Hematopoietic multipotent progenitor cell treated with erythropoietin and hydrocortisone succinate and interleukin-3 and kit ligand, for 17 days (in vitro differentiated cells): ENCODE measurements around the gene ECHS1.
A peak's percentile ranks its signal among the peaks of the same experiment; 100 is the strongest.

ENCODE experiments used
- DNase-seq: peaks from one replicate; pipeline ENCODE4 v3.0.0-alpha.2; 2015; ENCODE audit warnings: low spot score

ECHS1 gene

DNA sequence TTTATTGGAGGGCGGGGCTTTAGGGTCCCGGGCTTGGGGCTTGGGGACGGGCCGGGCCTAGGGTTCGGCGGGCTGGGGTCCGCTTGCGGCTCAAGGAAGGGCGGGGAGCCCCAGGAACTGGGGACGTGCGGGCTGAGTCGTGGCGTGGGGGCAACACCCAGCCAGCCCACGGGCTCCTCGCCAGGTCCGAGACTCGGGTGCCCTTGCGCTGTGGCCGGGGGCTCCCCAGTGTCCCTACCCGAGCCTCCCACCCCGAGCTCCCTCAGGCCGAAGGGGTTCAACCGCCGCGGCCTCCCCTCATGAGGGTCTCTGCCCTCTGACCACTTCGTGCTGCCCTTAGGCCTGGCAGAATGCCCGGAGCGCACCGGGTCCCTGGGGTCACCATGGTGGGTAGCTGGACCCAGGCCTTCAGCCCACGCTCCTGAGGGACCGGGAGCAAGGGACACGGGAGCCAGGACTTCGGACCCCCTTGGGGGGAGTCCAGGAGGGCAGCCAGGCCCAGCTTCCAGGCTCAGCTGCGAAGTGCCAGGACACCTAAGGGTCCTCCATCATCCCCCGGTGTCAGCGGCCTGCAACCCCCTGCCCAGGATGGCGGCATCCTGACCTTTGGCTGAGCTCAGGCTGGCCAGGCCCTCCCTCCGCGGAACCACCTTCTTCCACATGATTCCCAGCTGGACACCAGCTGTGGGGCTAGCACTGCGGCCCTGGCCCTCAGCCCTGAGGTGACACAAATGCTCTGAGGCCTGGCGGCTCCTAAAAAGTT, 14.8 kb downstream of the ECHS1 start:
- DNase-seq = no peak

DNA sequence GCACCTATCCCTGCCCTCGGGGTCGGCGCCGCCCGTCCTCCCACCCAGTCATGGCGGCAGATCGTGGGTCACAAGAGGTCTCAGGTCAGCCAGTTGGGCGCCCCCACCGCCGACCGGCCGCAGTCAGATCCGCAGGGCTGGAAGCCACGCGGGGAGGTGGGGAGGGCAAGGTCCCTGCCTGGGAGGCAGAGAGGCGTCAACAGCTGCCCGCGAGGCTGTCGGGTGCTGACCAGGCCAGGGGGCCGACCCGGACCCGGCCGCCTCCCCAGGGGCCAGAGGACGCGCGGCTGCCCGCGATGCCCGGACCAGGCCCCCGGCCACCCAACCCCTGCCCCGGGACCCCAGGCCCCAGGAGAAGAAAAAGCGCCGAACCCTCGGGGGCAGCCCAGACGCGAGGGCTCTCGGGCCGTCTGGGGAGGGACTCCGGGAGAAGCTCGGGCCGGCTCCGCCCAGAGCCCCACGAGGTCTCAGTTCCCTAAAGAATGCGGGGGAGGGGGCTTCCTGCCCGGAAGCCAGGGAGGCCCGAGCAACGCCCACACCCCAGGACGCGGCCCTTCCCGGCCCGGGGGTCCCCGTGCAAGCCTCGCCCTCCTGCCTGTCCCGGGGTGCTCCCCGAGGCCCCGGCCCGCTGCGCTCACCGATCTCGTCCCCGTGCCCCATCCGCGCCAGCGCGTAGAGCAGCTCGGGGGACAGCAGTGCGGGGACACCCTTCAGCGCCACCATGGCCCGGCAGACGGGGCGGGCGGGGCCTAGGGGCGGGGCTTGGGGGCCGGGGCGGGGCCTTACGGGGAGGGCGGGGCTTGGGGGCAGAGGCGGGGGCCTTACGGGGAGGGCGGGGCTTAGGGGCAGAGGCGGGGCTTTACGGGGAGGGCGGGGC, 15.6 kb downstream of the ECHS1 start, which contains the start of gene FUOM:
Gene FUOM (minus strand): TSS at position 735 of the 877 bp plus-strand sequence. CDS start 12 bp downstream, at position 723.
- DNase-seq = peak; percentile 38

- no peak for DNase-seq
Measured at GRCh38 chr10:133356549-133357284, 16.4 kb downstream of the ECHS1 start.

- DNase-seq = no peak
Measured at GRCh38 chr10:133355991-133356390, 17.2 kb downstream of the ECHS1 start.

- DNase-seq = no peak
Measured at GRCh38 chr10:133355266-133355665, 17.9 kb downstream of the ECHS1 start.

DNA sequence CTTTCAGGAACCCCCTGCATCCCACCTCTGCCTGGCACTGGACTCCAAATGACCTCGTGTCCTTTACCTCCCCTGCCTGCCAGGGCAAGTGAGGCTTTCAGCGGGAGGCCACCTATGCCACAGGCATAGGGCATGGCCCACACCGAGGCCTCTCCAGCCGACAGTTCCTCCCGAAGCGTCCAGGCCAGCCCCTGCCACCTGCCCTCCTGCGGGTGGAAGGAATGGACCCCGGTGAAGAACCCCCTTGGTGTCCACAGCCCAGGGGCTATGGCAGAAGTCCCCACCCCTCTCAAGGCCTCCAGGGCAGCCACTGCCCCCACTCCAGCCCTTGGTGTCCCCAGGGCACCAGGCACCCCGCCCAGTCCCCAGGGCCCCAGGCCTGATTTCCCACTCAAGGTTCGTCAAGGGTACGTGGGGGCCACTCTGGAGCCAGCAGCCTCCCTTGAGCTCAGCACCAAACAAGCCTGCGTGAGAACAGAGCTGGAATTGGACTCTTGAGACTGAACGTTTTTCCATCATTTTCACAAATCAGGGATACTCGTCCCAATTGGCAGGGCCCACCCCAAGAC, 18.4 kb downstream of the ECHS1 start:
- DNase-seq = no peak

DNA sequence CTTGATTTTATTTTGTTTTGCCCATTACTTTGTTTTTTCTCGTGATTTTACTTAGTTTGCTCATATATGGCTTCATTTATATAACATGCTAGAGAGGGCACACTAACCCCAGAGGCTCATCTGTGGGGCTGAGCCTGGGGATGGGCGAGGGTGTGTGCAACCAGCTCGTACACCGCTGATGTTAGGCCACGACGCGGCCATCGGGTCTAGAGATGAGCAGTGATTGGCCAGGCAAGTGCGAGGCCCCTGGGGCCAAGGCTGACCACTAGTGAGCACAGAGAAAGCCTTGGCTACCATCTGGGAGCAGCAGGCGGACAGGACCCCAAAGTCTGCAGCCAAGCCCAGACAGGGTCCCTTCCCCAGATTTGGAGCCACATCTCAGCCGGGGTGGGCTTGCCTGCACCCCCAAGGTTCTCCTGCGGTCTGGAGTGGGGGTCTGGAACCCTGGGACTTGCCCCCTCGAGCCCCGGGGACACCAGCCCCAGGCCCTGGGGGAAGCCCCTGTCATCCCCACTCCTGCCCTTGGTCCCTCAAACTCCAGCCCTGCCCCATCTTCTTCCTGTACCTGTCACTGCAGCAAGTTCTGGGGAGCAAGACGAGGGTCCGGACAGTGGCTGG, 19.1 kb downstream of the ECHS1 start:
- DNase-seq = no peak

DNA sequence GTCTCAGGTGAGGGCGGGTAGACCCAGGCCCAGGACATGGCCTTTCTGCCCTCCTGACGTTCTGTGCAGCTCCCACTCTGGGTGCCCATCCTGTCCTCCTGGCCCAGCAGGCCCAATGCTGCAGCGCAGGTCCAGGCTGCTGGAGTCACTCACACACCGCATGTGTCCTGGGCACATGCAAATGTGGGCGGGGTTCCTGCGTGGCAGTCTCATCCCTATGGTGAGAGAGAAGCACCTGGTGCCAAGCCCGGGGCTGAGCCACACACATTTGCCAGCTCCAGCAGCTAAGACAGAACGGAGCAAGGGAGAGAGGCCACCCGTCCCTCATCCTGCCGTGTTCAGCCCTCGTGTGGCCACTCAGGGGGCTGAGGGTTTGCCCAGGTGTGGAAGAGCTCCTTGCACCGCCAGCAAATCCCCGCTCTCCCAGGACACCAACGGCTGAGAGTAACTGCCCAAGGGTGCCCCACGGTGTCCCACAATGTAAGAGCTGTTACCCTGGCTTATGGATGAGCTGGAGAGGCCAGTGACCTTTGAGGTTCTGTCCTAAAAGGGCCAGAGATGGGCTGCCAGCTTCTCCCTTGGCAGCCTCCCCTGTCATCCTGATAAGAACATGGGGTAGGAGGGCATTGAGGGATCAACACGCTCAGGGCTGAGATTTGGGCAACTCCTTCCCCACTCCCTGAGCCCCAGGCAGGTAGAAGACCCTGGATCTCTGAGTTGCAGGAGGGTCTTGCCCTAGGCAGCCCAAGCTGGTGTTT, 19.8 kb downstream of the ECHS1 start:
- no peak for DNase-seq

- DNase-seq = no peak
Measured at GRCh38 chr10:133351408-133352318, 21.5 kb downstream of the ECHS1 start.

DNA sequence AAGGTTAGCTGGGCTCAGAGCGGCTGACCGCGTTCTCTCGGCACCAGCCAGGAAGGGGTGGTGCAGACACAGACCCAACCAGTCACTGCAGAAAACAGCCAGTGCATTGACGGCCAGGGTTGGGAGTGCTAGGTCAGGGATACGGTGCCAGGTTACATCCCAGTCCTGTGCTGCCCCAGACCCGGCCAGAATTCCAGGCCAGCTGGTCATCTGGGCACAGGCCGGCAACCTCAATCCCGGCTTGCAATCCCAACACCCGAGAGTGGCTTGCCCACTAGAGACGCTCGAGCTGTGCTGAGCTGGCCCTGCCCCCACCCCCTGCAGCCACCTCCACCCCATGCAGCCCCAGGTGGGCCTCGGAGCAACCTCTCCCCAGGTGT, 22.2 kb downstream of the ECHS1 start:
- no peak for DNase-seq

DNA sequence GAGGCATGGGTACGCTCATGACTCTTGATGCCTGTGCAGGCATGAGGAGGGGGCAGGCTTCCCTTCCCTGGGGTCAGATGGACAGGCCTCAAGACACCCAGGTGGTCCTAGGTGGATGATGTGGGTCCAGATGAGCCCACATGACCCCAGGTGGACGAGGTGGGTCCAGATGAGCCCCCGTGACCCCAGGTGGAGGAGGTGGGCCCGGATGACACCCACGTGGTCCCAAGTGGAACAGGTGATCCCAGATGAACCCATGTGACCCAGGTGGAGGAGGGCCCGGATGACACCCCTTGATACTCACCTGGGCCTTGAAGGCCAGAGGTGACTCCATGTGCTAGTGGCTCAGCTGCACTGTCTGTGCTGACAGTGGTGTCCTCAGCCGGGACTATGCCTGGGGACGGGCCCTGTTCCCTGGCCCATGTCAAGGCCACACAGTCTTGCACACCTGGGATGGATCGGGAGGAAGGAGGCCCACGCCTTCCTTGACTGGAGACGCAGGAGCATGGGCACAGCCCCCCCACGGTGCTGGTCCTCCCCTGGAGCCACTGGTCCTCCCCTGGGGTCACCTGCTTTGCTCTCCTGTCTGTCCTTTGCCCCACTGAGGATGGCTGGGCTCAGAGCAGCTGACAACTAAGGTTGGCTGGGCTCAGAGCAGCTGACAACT, 22.7 kb downstream of the ECHS1 start:
- DNase-seq = no peak

DNA sequence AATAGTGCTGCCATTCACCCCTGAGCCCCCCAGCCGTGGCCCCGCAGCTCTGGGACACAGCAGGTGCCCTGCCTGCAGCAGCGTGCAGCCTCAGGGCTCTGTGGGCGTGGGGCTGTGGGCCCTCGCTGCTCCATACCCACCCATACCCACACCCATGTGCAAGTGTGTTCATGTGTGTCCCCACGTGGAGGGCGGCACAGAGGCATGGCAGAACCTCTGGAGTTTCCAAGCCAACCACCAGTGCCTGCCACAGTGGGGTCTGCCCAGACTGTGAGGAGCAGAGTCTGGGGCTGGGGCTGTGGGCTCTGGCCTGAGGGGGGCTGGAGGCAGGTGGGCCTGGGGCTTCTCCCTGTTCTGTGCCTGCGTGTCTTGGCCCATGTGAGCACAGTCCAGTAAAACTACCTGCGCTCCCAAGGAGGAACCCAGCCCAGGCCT, 23.6 kb downstream of the ECHS1 start:
- no peak for DNase-seq

DNA sequence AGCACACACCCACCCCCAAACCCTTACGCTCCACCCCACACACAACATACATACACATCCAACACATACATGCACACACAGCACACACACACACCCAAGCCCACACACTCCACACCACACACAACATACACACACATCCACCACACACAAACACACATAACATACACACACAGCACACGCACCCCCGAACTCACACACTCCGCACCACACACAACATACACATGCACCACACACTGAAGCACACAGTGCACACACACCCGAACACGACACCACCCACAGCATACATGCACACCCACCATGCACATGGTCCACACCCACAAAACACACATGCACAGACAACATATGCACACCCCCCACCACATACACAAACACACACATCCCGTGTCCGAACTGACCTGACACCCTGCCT, 24.0 kb downstream of the ECHS1 start:
- DNase-seq = no peak

GRCh38 chr10:133347710-133348517, 25.2 kb downstream of the ECHS1 start:
- DNase-seq = no peak

DNA sequence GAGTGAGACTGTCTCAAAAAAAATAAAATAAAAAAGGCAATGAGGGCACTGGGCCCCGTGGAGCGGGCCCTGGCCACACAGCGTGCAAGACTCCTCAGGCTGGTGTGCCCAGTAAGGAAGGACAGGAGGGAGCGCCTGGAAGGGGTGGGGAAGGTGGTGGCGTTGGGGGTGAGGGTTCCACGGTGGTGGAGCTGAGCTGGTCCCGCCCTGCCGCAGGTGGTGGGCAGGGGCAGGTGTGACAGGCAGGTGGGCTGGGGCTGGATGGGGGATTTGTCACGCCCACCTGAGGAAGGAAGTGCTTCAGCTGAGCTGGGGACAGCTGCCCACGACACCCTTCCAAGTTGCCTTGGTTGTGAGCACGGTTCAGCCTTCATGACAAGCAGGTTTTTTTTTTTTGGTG, 26.7 kb downstream of the ECHS1 start:
- no peak for DNase-seq

DNA sequence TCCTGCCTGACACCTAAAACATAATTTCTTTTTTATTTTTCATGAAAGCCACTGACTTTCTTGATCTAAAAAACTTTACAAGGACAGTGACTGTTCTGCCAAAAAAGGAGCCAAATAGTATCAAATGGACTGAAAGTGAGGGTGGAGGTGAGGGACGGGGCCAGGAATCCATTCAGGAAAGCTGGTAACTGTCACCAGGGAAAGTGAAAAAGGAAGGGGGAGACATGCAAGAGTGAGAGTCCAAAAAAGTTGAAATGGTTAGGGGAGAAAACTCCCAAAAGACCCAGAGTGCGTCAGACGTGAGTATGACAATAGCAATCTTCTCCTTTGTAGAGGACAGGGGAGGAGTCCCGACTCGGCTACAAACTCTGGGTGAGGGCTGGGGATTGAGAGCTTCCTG, 28.9 kb downstream of the ECHS1 start:
- DNase-seq = no peak

DNA sequence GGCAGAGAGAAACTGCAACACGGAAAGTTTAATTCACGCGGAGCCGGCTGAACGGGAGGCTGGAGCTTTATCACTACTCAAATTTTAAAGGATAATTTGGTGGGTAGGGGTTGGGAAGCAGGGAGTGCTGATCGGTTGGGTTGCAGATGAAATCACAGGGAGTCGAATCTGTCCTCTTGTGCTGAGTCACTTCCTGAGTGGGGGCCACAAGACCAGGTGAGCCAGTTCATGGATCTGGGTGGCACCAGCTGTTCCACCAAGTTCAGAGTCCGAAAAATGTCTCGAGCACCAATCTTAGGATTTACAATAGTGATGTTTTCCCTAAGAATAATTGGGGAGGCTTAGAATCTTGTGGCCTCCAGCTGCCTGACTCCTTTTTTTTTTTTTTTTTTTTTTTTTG, 29.6 kb downstream of the ECHS1 start:
- no peak for DNase-seq

DNA sequence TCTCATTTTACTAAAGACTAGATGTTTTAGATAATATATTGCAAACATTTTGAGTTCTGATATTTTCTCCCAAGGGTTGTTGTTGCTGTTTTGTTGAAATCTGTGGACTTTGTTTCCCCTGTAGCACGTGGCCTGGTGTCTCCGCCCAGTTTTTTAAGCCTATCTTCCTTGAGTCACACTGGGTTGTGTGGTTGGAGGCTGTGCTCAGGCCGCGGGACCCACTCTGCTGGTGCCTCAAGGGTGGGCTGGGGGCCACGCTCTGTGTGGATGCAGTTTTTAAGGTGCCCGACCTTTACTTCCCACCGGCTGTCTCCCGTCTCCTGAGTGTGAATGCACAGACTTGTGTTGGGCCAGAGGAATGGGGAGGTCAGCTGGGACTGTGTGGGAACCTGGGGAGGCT, 30.2 kb downstream of the ECHS1 start:
- no peak for DNase-seq
